Stimulated activated CD8-positive, alpha-beta memory T cell treated with anti-CD3 and anti-CD28 coated beads, Interleukin-15, amount 100 ng/mL, for 48 hours (primary cell): ENCODE data around the gene DNPEP.
"Not testable (repeated sequence)": the region's sequence is repeated elsewhere in the genome, so short reads cannot be mapped to it uniquely, and the experiment has no call there.

Experiments
- DNase-seq, 2 donors: peaks; one replicate each; pipeline ENCODE4 v3.0.0-alpha.2; 2020; ENCODE audit warnings: low read depth in 2 of 2

The DNPEP gene

DNA sequence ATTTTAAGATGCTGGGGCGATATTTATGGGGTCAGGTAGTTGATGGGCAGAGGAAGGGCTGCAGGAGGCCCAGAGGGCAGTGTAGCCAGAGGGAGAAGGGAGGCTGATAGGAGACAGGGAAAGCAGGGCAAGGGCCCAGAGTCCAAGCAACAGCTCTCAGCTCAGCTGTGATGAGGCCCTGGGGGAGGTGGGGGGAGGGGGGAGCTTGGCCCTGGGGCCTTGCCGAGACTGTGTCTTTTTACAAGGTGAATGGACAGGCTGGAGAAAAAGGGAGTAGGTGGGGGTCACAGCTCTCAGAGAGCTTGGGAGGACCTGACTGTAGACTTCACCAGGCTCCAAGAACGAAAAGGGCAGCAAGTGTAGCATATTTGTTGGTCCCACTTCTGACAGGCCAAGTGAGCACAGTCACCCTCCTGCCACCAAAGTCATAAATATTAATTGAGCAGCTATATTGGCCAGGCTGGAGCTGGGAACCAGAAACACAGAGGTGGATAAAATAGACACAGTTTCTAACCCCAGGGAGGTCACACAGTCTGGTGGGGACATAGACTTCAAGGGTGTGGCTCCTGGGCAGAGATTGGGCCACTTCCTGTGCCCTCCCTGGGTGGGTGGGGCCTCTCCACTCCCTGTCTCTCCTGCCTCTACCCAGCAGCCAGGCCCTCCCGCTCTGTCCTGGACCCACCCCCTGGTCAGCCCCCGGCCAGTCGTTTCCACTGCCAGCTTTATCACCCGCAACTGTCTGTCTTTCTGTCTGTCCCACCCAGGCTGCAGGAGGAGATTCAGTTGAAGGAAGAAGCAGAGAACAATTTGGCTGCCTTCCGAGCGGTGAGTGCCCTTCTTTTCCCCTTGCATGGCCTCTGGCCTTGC lies 31.9 kb upstream of the DNPEP start:
- DNase-seq = no peak

DNA sequence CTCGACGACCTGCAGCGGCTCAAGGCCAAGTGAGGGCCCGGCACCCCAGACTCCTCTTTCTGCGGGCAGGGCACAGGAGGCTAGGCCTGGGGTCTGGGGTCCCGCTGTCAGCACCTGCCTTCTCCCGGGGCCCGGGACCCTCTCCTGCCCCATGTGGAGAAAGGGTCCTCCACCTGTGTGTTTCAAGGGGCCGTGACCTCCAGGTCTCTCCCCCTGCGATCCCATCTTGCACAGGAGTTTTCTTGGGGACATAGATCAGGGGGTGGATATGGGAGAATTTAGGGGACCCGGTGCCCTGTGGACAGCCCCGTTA lies 31.3 kb upstream of the DNPEP start:
- DNase-seq = no peak

DNA sequence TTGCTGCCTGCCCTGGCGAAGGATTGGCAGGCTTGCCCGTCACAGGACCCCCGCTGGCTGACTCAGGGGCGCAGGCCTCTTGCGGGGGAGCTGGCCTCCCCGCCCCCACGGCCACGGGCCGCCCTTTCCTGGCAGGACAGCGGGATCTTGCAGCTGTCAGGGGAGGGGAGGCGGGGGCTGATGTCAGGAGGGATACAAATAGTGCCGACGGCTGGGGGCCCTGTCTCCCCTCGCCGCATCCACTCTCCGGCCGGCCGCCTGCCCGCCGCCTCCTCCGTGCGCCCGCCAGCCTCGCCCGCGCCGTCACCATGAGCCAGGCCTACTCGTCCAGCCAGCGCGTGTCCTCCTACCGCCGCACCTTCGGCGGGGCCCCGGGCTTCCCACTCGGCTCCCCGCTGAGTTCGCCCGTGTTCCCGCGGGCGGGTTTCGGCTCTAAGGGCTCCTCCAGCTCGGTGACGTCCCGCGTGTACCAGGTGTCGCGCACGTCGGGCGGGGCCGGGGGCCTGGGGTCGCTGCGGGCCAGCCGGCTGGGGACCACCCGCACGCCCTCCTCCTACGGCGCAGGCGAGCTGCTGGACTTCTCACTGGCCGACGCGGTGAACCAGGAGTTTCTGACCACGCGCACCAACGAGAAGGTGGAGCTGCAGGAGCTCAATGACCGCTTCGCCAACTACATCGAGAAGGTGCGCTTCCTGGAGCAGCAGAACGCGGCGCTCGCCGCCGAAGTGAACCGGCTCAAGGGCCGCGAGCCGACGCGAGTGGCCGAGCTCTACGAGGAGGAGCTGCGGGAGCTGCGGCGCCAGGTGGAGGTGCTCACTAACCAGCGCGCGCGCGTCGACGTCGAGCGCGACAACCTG lies 30.7 kb upstream of the DNPEP start, which contains the start of gene DES:
TSS of gene DES (plus strand) at position 223 of the 857 bp plus-strand sequence. CDS start at position 309, 86 bp downstream.
- DNase-seq = no peak

DNA sequence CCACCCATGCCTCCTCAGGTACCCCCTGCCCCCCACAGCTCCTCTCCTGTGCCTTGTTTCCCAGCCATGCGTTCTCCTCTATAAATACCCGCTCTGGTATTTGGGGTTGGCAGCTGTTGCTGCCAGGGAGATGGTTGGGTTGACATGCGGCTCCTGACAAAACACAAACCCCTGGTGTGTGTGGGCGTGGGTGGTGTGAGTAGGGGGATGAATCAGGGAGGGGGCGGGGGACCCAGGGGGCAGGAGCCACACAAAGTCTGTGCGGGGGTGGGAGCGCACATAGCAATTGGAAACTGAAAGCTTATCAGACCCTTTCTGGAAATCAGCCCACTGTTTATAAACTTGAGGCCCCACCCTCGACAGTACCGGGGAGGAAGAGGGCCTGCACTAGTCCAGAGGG lies 29.7 kb upstream of the DNPEP start:
- DNase-seq = no peak

DNA sequence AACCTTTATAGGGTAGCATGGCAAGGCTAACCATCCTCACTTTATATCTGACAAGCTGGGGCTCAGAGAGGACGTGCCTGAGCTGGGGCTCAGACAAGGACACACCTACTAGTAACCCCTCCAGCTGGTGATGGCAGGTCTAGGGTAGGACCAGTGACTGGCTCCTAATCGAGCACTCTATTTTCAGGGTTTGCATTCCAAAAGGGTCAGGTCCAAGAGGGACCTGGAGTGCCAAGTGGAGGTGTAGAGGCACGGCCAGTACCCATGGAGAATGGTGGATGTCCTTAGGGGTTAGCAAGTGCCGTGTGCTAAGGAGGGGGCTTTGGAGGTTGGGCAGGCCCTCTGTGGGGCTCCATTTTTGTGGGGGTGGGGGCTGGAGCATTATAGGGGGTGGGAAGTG lies 29.2 kb upstream of the DNPEP start:
- no peak for DNase-seq

DNA sequence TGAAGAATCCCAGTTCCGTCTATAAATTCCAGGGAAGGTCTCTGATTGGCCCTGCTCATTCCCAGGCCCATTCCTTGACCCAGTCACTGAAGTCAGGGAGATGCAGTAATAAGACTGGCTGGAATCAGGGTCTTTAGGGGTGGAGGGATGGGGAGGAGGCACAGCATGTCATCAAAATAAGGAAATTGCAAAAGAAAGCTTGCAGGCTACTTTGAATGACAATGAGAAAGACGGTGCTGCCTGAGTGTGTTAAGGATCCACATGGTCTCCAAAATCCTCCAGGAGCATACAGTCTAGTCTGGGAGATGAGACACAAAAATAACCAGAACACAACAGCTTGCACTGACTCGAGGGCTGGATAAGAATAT lies 28.5 kb upstream of the DNPEP start:
- DNase-seq = no peak

DNA sequence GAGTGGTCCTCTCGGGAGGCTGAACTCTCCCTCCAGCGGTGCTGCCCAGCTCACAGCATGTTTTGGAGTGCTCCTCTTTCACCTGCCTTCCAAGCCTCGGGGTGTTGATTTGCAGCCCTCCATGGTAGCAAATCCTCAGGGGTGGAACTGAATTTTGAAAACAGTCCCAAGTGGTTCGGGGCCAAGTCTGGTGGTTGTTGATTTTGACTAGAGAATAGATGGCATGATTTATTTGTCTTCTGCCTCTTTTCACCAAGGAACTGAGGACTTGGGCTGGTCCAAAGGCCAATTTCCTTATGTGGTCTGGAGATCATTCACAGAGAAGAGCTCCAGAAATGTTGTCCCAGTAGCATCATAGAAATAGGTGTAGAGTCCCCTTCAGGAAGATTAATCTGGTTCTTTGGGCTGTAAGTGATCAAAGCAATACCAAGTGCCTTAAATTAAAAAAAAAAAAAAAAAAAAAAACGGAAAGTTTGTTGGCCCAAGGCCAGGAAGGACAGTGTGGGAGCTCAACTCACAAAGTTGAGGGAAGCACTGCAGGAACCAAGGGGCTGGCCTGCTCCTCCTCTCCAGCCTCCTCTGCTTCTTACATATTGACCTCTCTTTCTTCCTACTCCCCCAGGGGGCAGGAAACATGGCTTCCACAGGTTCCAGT lies 28.0 kb upstream of the DNPEP start:
- DNase-seq = no peak

DNA sequence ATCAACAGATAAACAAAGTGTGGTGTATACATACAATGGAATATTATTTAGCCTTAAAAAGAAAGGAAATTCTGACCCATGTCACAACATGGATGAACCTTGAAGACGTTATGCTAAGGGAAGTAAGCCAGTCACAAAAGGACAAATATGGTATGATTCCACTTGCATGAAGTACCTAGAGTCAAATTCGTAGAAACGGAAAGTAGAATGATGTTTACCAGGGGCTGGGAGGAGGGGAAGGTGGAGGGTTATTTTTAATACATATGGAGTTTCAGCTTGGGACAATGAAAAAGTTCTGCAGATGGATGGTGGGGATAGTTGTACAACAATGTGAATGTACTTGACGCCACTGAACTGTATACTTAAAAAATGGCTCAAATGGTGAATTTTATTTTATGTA lies 27.1 kb upstream of the DNPEP start:
- DNase-seq = no peak

DNA sequence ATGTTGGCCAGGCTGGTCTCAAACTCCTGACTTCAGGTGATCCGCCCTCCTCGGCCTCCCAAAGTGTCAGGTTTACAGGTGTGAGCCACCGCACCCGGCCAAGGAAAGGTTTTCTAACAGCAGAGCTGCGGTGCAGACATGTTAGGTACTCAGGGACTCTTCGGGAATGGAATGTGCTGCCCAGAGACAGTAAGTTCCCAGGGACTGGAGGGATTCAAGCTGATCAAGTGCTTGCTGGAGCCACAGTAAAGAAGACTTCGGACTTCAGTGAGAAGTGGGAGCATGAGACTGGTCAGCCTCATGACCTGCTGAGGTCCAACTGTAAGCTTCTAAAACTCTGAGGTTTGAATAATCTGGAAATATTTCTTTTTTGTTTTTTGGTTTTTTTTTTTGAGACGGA lies 22.7 kb upstream of the DNPEP start:
- no peak for DNase-seq

DNA sequence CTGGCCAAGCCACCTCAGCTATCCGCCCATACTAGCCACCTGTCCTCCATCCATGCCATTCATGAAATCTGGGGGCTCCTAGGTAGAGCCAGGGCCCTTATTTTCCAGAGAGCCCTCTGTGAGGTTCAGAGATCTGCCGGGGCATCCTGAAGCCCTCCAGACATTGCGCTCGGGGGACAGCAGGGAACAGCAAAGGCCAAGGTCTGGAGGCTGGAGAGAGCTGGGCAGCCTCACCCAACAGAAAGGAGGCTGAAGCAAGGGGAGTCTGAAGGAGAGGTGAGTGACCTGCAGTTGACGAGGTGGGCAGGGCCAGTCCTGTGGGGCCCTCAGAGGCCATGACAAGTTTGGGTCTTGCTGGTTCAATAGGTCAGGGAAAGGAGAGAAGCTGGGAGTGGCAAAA lies 21.9 kb upstream of the DNPEP start:
- no peak for DNase-seq

DNA sequence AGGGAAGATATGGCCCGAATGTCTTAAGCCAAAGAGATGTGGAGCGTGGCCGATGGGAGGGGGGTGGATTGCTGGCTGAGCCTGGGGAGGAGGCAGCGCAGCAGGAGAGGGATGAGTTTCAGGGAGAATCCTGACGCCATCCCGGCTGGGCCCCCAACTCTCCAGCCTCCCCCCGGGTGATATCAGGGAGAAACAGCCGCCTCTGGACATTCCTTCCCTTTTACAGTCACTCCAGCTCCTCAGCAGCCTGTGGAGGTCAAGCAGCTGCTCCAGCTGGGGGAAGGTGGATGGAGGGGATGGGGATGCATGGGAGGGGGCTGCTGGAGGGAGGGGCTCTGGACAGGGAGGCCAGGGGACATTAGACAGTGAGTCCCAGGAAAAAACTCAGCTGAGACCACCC lies 20.9 kb upstream of the DNPEP start:
- no peak for DNase-seq

DNA sequence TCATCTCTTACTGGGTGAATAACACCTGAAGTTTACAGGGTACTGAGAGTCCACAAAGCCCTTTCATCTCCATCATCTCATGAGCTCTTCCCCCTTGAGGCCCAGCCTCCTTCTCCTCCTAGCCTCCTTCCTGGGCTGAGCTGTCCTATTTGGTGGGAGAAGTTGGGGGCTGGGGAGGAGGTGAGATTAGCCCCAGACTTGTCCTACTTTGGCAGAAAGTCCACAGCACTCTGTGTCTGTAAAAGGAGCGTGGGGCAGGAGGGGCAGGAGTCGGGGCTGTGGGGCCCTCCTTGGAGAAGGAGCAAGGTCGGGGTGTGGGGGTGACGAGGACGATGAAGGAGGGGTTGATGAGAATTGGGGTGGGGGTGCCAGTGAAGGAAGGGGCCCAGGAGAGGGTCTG lies 20.5 kb upstream of the DNPEP start:
- DNase-seq = no peak

DNA sequence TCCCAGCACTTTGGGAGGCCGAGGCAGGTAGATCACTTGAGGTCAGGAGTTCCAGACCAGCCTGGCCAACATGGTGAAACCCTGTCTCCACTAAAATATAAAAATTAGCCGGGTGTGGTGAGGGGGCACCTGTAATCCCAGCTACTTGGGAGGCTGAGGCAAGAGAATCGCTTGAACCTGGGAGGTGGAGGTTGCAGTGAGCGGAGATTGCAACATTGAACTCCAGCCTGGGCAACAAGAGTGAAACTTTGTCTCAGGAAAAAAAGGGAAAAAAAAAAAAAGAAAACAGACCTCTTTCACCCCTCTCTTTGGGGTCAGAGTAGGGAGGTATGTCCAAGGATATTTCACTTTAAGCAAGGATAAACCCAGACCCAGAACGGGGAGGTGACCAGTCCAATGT lies 19.6 kb upstream of the DNPEP start:
- DNase-seq = not testable (repeated sequence)

DNA sequence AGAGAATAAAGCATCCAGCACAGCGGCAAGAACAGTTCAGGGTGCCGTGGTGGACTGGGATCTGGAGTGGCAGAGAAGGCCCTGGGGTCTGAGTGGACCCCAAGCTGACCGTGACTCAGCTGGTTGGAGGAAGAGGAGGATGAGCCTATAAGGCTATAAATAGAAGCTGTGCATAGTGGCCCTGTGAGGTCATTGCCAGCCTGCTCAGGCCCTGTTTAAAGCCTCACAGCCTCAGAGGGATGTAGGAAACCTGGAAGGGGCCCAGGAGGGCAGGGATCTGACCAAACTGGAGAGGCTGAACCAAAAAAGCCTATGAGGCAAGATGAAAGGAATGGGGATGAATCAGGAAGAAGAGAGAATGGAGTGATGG lies 19.1 kb upstream of the DNPEP start:
- no peak for DNase-seq

DNA sequence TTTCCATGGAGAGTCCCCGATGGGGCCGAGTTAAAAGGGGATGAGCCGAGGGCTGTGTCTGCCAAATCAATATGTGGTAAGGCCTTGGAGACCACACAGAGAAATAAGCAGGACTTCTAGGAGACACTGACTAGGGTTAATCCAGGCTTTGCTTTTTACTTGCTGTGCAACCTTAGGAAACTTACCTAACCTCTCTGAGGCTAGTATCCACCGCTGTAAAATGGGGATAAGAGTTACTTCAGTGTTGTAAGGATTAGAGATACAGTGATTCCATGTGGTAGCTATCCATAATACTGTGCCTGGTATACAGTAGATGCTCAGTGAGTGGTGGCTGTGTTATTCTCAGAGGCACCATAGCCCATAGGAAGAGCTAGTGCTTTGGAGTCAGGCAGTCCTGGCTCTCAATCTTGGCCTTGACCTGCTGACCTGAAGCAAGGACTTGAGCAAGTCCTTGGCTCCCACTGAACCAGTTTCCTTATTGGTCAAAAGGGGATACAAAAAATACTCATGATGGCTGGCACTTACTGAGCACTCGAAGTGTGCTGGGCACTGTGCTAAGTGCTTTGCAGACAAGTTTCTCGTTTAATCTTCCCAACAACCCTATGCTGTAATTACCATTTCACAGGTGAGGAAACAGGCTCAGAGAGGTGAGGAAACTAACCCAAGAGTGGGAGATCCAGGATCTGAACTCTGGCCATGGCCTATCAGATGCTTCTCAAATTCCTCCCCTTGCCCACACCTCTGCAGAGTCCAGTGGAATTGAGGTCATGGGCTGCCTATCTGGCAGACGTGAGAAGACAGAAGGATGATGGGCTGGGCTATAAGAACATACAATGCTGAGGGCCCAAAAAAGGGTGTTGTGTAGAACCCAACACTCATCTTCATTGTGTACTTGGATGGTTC lies 18.5 kb upstream of the DNPEP start:
- no peak for DNase-seq

DNA sequence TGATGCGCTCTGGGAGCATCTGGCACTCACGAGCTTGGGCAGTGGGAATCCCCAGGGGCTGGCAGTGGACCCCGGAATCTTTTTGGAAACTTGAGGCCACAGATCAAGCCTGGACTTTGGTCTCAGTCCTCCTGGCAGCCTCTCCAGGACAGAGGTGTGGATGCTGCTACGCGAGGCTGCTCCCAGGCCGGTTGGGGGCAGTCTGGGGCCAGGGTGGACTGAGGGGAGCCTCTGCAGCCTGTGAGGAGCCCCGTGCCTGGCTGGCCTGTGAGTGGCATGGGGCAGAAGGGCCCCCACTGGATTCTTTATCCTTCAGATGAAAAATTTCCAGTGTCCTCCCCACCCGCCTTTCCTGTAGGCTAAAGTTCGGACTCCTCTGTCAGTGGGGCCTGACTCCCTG lies 17.7 kb upstream of the DNPEP start:
- no peak for DNase-seq

DNA sequence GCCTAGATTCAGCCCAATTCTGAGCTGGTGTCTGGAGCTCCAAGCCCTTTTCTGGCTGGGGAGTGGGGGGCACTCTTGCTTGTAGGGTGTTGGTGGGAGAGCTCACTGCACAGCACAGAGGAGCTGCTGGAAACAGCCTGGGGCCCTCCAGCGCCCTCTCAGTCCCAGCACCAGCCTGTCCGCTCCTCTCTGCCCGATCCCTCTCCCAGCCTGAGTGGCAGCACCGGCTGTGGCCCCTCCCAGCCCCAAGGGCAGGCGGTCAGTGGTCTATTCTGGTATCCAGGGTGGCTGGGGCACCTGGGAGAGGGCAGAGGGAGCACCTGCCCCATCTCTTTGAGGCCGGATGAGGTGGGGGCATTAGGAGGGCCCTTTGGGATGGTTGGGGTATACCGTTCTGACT lies 17.2 kb upstream of the DNPEP start:
- no peak for DNase-seq

DNA sequence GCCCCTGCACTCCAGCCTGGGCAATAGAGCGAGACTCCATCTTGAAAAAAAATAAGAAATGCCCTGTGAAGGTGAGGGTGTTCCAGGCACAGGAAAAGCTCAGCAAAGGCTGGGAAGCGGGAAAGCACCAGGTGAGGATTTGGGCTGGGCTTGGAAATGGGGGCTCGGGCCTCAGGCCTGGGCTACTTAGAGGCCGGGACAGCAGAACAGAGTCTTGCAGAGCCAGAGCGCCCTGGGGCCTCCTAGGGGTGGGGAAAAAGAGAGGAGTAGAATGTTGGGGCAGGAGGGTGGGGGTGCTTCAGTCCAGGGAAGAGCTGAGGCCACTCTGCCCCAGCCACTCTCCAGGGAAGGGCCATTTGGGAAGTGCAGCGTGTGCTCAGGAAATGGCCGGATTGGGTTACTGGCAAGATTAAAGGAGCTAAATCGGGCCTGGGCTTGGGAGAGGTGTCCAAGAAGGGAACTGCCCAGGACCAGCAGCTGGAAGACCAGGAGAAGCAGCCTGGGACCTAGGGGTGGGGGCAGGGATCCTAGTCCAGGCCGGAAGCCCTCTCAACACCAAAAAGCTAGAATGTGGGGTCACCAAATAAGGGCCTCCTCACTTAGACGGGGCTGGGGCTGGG lies 16.7 kb upstream of the DNPEP start:
- DNase-seq = no peak

DNA sequence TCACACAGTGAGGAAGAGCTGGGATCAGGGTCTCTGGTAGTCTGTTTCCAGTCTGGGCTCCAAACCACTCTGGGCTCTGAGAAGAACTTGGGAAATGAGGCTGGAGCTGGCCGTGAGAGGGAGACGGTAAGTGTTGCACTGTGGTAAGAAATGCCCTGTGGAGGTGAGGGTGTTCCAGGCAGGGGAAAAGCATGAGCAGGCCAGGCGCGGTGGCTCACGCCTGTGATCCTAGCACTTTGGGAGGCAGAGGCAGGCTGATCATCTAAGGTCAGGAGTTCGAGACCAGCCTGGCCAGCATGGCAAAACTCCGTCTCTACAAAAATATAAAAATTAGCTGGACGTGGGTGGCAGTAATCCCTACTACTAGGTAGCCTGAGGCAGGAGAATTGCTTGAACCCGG lies 16.1 kb upstream of the DNPEP start:
- no peak for DNase-seq

DNA sequence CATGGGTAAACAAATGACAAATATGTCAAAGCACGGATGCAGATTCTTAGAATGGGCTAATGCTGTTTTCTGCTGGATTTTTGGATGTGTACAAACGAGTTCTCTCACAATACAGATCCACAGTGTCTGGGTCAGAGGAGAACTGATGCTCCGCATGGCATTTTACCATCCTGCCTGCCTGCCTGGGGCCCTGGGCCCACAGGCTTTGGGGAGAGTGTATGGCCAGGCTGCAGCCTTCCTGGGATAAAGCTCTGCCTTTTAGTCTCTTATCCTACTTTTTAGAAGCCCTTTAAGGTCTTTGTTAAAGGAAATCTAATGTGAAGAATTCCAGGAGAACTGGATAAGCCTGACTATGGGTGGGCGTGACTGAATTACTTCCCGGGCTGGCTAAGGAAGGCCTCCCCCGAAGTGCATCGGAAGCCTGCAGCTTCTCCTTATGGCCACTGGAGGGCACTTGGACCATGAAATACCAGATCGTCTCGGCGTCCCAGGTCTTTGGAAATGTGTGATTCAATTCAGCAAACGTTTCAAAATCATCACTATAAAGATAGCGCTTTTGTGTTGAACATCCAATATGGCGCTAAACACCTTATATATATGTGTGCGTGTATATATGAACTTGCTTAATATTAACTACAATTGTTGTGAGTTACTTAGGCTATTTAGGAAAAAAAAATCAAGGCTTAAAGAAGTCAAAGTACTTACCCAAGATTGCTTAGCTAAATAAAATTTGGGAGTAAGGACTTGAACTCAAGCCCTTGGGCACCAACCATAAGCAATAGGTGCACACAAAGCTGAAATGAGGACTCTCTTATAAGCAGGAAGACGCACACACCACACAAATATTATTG lies 15.2 kb upstream of the DNPEP start:
- peak; percentile 21 to 26 for DNase-seq
